SK-N-MC (cell line): ENCODE measurements around the gene CDKN2A.

Experiments
- EZH2 ChIP-seq: fragments of 200-600 bp; sonication (generic); IDR thresholded peaks from one replicate; pipeline ENCODE4 v1.6.1; 2017; ENCODE audit warnings: antibody characterized with exemption
- FOXP2 ChIP-seq: optimal IDR thresholded peaks from 2 replicates; pipeline ENCODE3; 2011; ENCODE audit warnings: mild to moderate bottlenecking, moderate library complexity; ENCODE audit not compliant: insufficient read depth; ENCODE audit errors: extremely low read length, control extremely low read depth
- POLR2AphosphoS5 ChIP-seq: IDR thresholded peaks from 2 replicates; pipeline ENCODE4 v1.6.1; 2012; ENCODE audit warnings: mild to moderate bottlenecking, low read depth, low read length, borderline replicate concordance

DNA sequence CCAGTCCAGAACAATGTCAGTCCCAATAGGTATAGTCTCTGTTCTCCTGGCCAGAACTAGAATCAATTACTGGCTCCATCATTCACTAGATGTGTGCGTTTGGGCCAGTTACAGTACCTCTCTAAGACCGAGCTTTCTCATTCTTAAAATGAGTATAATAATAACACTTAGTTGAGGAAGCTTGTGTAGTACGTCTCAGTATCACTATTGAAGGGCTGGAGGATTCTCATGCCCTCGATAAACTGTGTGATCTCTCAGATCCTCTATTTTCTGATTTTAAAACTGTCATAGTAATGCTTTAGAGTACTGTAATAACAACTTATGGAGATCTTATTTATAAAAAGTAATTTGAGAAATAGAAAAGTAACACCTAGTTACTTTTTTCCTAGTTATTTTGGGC, 50.7 kb downstream of the CDKN2A start:
- TF ChIP-seq POLR2AphosphoS5 (no peak), EZH2 (no peak), FOXP2 (no peak)
